H1 (cell line): ENCODE results near the gene CDH12. TPM values are rescaled to one million over a fixed set of nuclear protein-coding genes. Genes with fewer than 3 reads are reported as not detected.

Experiments used
- CTCF ChIA-PET: fragments of 300-600 bp; sonication (Branson Sonifier 250); formaldehyde crosslinking; loops from one replicate; lab custom pipeline; 2021; ENCODE audit not compliant: partially characterized antibody; lab: Charles Lee
- POLR2A ChIA-PET: fragments of 300-600 bp; sonication (Branson Sonifier 250); formaldehyde crosslinking; loops from one replicate; lab custom pipeline; 2021; ENCODE audit warnings: inconsistent platforms; ENCODE audit not compliant: partially characterized antibody; lab: Charles Lee
- DNase-seq, 2 experiments: peaks; one replicate each; pipeline versions ENCODE4 v3.0.0 to v3.0.0-alpha.2; 2010 to 2022; ENCODE audit warnings: low spot score in 2 of 2, low read depth in 1 of 2, mixed read lengths in 1 of 2
- FAIRE-seq: peaks from 2 replicates; lab custom pipeline; 2011; peaks lifted over from hg19 to GRCh38; lab: Jason Lieb, UNC
- H2AFZ ChIP-seq: 2 replicates; pipeline ENCODE4 v1.8.1; 2012; ENCODE audit warnings: low read length, inconsistent platforms
- H2AK5ac ChIP-seq: 2 replicates; pipeline ENCODE4 v1.6.1; 2013; ENCODE audit warnings: low read depth, low read length
- H2BK120ac ChIP-seq: replicated peaks from 2 replicates; pipeline ENCODE3; 2013; ENCODE audit warnings: low read depth, low read length, inconsistent platforms
- H2BK12ac ChIP-seq: 2 replicates; pipeline ENCODE4 v1.6.1; 2013; ENCODE audit warnings: low read depth, low read length
- H2BK15ac ChIP-seq: 2 replicates; pipeline ENCODE4 v1.6.1; 2013; ENCODE audit warnings: low read length
- H2BK20ac ChIP-seq: 2 replicates; pipeline ENCODE4 v1.6.1; 2013; ENCODE audit warnings: low read length
- H2BK5ac ChIP-seq: 2 replicates; pipeline ENCODE4 v1.6.1; 2013; ENCODE audit warnings: low read depth, low read length
- H3K14ac ChIP-seq: 2 replicates; pipeline ENCODE4 v1.6.1; 2013; ENCODE audit warnings: inconsistent platforms; ENCODE audit not compliant: insufficient read length
- H3K18ac ChIP-seq: 2 replicates; pipeline ENCODE4 v1.6.1; 2013; ENCODE audit warnings: low read length; ENCODE audit errors: extremely low read depth
- H3K23ac ChIP-seq: 2 replicates; pipeline ENCODE4 v1.6.1; 2013; ENCODE audit warnings: inconsistent platforms; ENCODE audit not compliant: insufficient read length
- H3K23me2 ChIP-seq: 2 replicates; pipeline ENCODE4 v1.6.1; 2013; ENCODE audit warnings: low read depth, low read length
- H3K27ac ChIP-seq: 2 replicates; pipeline ENCODE4 v1.6.1; 2011; ENCODE audit warnings: low read depth, low read length, inconsistent platforms
- H3K27me3 ChIP-seq, 4 experiments: replicated peaks in 1 of 4; 1 replicate in 1 of 4; 2 replicates in 3 of 4; pipeline versions ENCODE4 v1.6.1 to v1.8.1; 2011 to 2013; ENCODE audit warnings: low read length in 3 of 4, mild to moderate bottlenecking in 3 of 4, inconsistent platforms in 2 of 4, mixed read lengths in 2 of 4, moderate library complexity in 1 of 4; ENCODE audit not compliant: control insufficient read depth in 3 of 4, insufficient read depth in 3 of 4; ENCODE audit errors: extremely low read depth in 1 of 4
- H3K36me3 ChIP-seq, 4 experiments: 2 replicates each; pipeline versions ENCODE4 v1.6.1 to v1.8.1; 2011 to 2013; ENCODE audit warnings: mild to moderate bottlenecking in 4 of 4, low read length in 3 of 4, moderate library complexity in 2 of 4, control low read depth in 1 of 4, inconsistent platforms in 1 of 4; ENCODE audit not compliant: insufficient read depth in 4 of 4, control insufficient read depth in 2 of 4
- H3K4ac ChIP-seq: replicated peaks from 2 replicates; pipeline ENCODE3; 2013; ENCODE audit warnings: low read length, low read depth, mixed read lengths, inconsistent platforms; ENCODE audit not compliant: insufficient read length
- H3K4me1 ChIP-seq, 4 experiments: replicated peaks in 1 of 4; 1 replicate in 1 of 4; 2 replicates in 3 of 4; pipeline versions ENCODE4 v1.6.1 to v1.8.1; 2011 to 2013; ENCODE audit warnings: low read length in 3 of 4, inconsistent platforms in 2 of 4, mixed read lengths in 1 of 4; ENCODE audit not compliant: insufficient read depth in 4 of 4, control insufficient read depth in 3 of 4
- H3K4me2 ChIP-seq, 2 experiments: 2 replicates each; pipeline versions ENCODE4 v1.6.1 to v1.8.1; 2011 to 2013; ENCODE audit warnings: low read depth in 2 of 2, low read length in 2 of 2, control low read depth in 1 of 2, inconsistent platforms in 1 of 2, mild to moderate bottlenecking in 1 of 2; ENCODE audit not compliant: insufficient read depth in 1 of 2
- H3K4me3 ChIP-seq, 4 experiments: fragments of 200-600, 300-600 bp in 1 of 4; sonication (generic), shearing (Covaris generic), sonication (Bioruptor Twin) in 1 of 4; 2 replicates each; pipeline versions ENCODE4 v1.5.1 to v1.8.1; 2011 to 2016; ENCODE audit warnings: low read length in 4 of 4, low read depth in 3 of 4, control low read depth in 2 of 4, inconsistent platforms in 2 of 4, mild to moderate bottlenecking in 2 of 4, mixed read lengths in 1 of 4, moderate library complexity in 1 of 4; ENCODE audit not compliant: insufficient read depth in 2 of 4; ENCODE audit errors: extremely low read depth in 1 of 4
- H3K56ac ChIP-seq: replicated peaks from 2 replicates; pipeline ENCODE3; 2013; ENCODE audit warnings: low read depth, mild to moderate bottlenecking, mixed read lengths, low read length, inconsistent platforms; ENCODE audit not compliant: insufficient read length
- H3K79me1 ChIP-seq: 2 replicates; pipeline ENCODE4 v1.6.1; 2013; ENCODE audit warnings: low read depth, low read length, control low read depth
- H3K79me2 ChIP-seq, 2 experiments: 2 replicates each; pipeline versions ENCODE4 v1.6.1 to v1.8.1; 2012 to 2013; ENCODE audit warnings: low read length in 2 of 2, mild to moderate bottlenecking in 2 of 2, inconsistent platforms in 1 of 2; ENCODE audit not compliant: insufficient read depth in 2 of 2, control insufficient read depth in 1 of 2
- H3K9ac ChIP-seq, 4 experiments: replicated peaks in 1 of 4; 1 replicate in 1 of 4; 2 replicates in 3 of 4; pipeline versions ENCODE4 v1.6.1 to v1.8.1; 2011 to 2013; ENCODE audit warnings: low read depth in 3 of 4, low read length in 3 of 4, control low read depth in 2 of 4, mild to moderate bottlenecking in 2 of 4, moderate library complexity in 2 of 4, inconsistent platforms in 1 of 4; ENCODE audit errors: extremely low read depth in 1 of 4
- H3K9me3 ChIP-seq, 2 experiments: 2 replicates each; pipeline versions ENCODE4 v1.6.1 to v1.8.1; 2012 to 2013; ENCODE audit warnings: mild to moderate bottlenecking in 2 of 2, moderate library complexity in 2 of 2, control low read depth in 1 of 2, inconsistent platforms in 1 of 2, low read depth in 1 of 2, low read length in 1 of 2, mixed read lengths in 1 of 2; ENCODE audit not compliant: insufficient read depth in 2 of 2
- H4K20me1 ChIP-seq, 2 experiments: replicated peaks in 1 of 2; 2 replicates each; pipeline versions ENCODE3 to v1.8.1; 2011 to 2013; ENCODE audit warnings: inconsistent platforms in 2 of 2, low read length in 2 of 2, mild to moderate bottlenecking in 1 of 2; ENCODE audit not compliant: insufficient read depth in 2 of 2, control insufficient read depth in 1 of 2
- H4K5ac ChIP-seq: 2 replicates; pipeline ENCODE4 v1.6.1; 2013; ENCODE audit warnings: low read length, low read depth, mixed read lengths, inconsistent platforms; ENCODE audit not compliant: insufficient read length
- H4K8ac ChIP-seq: 2 replicates; pipeline ENCODE4 v1.8.0; 2013; ENCODE audit warnings: mild to moderate bottlenecking, moderate library complexity, low read length, inconsistent platforms; ENCODE audit not compliant: insufficient read depth; ENCODE audit errors: extremely low read depth
- H4K91ac ChIP-seq: replicated peaks from 2 replicates; pipeline ENCODE3; 2013; ENCODE audit warnings: low read length, mixed read lengths, inconsistent platforms; ENCODE audit not compliant: insufficient read length
- CREB1 ChIP-seq: IDR thresholded peaks from 2 replicates; pipeline ENCODE4 v1.6.1; 2012; ENCODE audit warnings: inconsistent platforms
- EGR1 ChIP-seq: IDR thresholded peaks from 2 replicates; pipeline ENCODE4 v1.6.1; 2011; ENCODE audit warnings: low read depth, low read length, borderline replicate concordance
- EP300 ChIP-seq, 2 experiments: IDR thresholded peaks; 1 replicate in 1 of 2; 2 replicates in 1 of 2; pipeline ENCODE4 v1.6.1; 2011 to 2012; ENCODE audit warnings: low read depth in 2 of 2, low read length in 2 of 2, mild to moderate bottlenecking in 2 of 2, borderline replicate concordance in 1 of 2, inconsistent platforms in 1 of 2, moderate library complexity in 1 of 2
- GTF2F1 ChIP-seq: IDR thresholded peaks from 2 replicates; pipeline ENCODE4 v1.6.1; 2012; ENCODE audit warnings: low read depth, low read length, improper control_type of control experiment, borderline replicate concordance
- NANOG ChIP-seq: IDR thresholded peaks from 2 replicates; pipeline ENCODE4 v1.6.1; 2011; ENCODE audit warnings: low read length, low read depth, mild to moderate bottlenecking, inconsistent platforms; ENCODE audit not compliant: insufficient read depth, poor library complexity, severe bottlenecking
- POLR2AphosphoS5 ChIP-seq: IDR thresholded peaks from 2 replicates; pipeline ENCODE4 v1.6.1; 2011; ENCODE audit warnings: low read depth, low read length
- RNF2 ChIP-seq: fragments of 200-900, 300-1000 bp; sonication (generic); IDR thresholded peaks from 2 replicates; pipeline ENCODE4 v1.7.1; 2016; ENCODE audit warnings: borderline replicate concordance, low read depth, mild to moderate bottlenecking, antibody characterized with exemption, low read length; ENCODE audit not compliant: poor library complexity, severe bottlenecking; ENCODE audit errors: missing control alignments
- SIX5 ChIP-seq: IDR thresholded peaks from 2 replicates; pipeline ENCODE4 v1.6.1; 2011; ENCODE audit warnings: mild to moderate bottlenecking, low read depth, low read length
- TCF12 ChIP-seq: IDR thresholded peaks from 2 replicates; pipeline ENCODE4 v1.6.1; 2011; ENCODE audit warnings: low read depth, mild to moderate bottlenecking, low read length
- USF2 ChIP-seq: IDR thresholded peaks from 2 replicates; pipeline ENCODE4 v1.6.1; 2011; ENCODE audit warnings: low read length, improper control_type of control experiment
- WGBS, 2 experiments: shearing (Covaris generic) in 1 of 2; methylation state at CpG; one replicate each; pipeline versions ENCODE4 v1.1.6 to v1.1.7; 2013 to 2015; ENCODE audit warnings: low lambda C conversion rate in 2 of 2, mixed read lengths in 2 of 2, inconsistent platforms in 1 of 2, low coverage in 1 of 2, missing lambda C conversion rate in 1 of 2; ENCODE audit not compliant: insufficient replicate concordance in 2 of 2, insufficient coverage in 1 of 2, insufficient read length in 1 of 2; ENCODE audit errors: extremely low coverage in 1 of 2, missing lambda C conversion rate in 1 of 2; 5-methylcytosine and 5-hydroxymethylcytosine counted together
- polyA plus RNA-seq, 7 experiments: library from polyadenylated mRNA; depleted of rRNA in 3 of 7; stranded (reverse) in 5 of 7; unstranded in 2 of 7; fragments of >200 nt in 5 of 7; fragments of 200-250 nt in 2 of 7; gene quantifications; 1 replicate in 5 of 7; 2 replicates in 1 of 7; 4 replicates in 1 of 7; pipeline versions ENCODE4 v1.2.1 to v1.2.3, GENCODE V29; 2011 to 2013; ENCODE audit warnings: missing spikeins in 2 of 7, mixed read lengths in 2 of 7
- total RNA-seq: library from RNA; stranded (reverse); fragmentation: NEBNext Ultra II Directional; extraction: Animal tissue kit (Norgen Biotek cat#: 25700); gene quantifications from 2 replicates; pipeline ENCODE4 v1.2.1, GENCODE V29; 2021

The CDH12 gene
- total and polyA plus RNA-seq, 2 of the 8 experiments (the other 6 are each of a cell fraction or from before 2014, with no cell fraction given): 0.03 TPM; not detected in 1

DNA sequence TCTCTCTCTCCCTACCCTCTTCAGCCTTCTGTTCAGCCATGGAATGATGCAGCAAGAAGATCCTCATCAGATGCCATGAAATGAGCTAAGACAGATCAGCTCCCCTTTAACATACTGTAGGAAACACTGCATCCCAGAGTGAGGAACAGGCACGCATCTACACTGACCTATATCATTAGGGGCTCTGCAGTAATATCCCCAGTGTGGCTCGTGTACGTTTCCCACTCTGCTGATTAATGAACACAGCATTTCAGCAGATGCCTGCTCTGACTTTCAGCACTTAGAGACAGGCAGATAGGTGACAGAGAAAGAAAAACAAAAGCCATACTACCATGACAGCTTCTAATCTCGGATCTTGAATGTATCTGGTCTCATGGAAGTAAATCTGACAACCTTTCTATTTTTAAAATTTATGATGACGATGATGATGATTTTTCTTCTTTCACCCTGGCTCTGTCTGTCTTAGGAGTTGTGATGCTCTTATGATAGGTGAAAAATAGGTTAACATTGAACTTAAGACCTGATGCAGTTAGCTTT is 750.3 kb downstream of the CDH12 start:
- ChIA-PET POLR2A (no interaction called here), CTCF (interaction anchor here (1.3 to 1.7 kb wide), 3 partner anchors 9 to 184 kb away, joined by 3 to 4 read pairs (median 4); no protein-coding TSS in a partner anchor)
- Histone ChIP-seq H3K79me2 (no peaks in the 10 kb centered on the region), H3K27ac (no peak overlapping the region), H2AK5ac (no peak overlapping the region), H3K56ac (no peak overlapping the region), H3K4ac (no peak overlapping the region), H3K79me1 (no peaks in the 10 kb centered on the region), H2BK5ac (no peak overlapping the region), H3K14ac (no peak overlapping the region), H3K4me3 (no peak overlapping the region), H3K9me3 (no peaks in the 10 kb centered on the region), H3K4me2 (no peak overlapping the region), H3K23ac (no peak overlapping the region), H4K91ac (no peak overlapping the region)
- DNase-seq: no peak
- TF ChIP-seq EGR1 (no peak), RNF2 (no peak), EP300 (IDR thresholded peaks at IDR 0.05; ENCODE audit: borderline replicate concordance in 1 of 2, low read depth in 2 of 2, low read length in 2 of 2) (no peak), GTF2F1 (no peak), USF2 (no peak), NANOG (no peak), CREB1 (no peak), TCF12 (no peak), POLR2AphosphoS5 (no peak), SIX5 (no peak)
- TF ChIP-seq, all 59 proteins: peak for 0
- Histone ChIP-seq H2AFZ (peak overlapping the region; percentile 90; the same call in 1 of the 2 replicates), H3K36me3 (no peaks in the 10 kb centered on the region), H2BK120ac (no peak overlapping the region), H3K4me1 (no peaks in the 10 kb centered on the region), H4K8ac (no peak overlapping the region), H2BK20ac (no peak overlapping the region), H3K27me3 (no peaks in the 10 kb centered on the region), H3K9ac (no peak overlapping the region), H2BK15ac (no peak overlapping the region), H3K23me2 (no peaks in the 10 kb centered on the region), H2BK12ac (no peak overlapping the region), H3K18ac (no peak overlapping the region), H4K5ac (no peak overlapping the region), H4K20me1 (no peaks in the 10 kb centered on the region)
- 93% methylated on average over 5 of the region's 5 CpGs; no CpG with 5 or more reads in 1 of the 2 experiments for WGBS, 2 experiments
- FAIRE-seq: no peak
